DMS53 treated with DMSO at 0.1 percent for 48 hours (cell line): ENCODE measurements around the gene BCL2A1.
"Not testable (repeated sequence)": the region's sequence is repeated elsewhere in the genome, so short reads cannot be mapped to it uniquely, and the experiment has no call there.

Experiments used
- DNase-seq: peaks from one replicate; lab custom pipeline; 2025; ENCODE audit not compliant: unreplicated experiment; lab: John Stamatoyannopoulos, UW

BCL2A1 gene

DNA sequence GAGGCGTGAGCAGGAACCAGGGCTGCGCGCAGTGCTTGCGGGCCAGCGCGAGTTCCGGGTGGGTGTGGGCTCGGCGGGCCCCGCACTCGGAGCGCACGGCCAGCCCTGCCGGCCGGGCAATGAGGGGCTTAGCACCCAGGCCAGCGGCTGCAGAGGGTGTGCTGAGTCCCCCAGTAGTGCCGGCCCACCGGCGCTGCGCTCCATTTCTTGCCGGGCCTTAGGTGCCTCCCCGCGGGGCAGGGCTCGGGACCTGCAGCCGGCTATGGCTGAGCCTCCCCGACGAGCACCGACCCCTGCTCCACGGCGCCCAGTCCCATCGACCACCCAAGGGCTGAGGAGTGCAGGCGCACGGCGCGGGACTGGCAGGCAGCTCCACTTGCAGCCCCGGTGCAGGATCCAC, 44.9 kb downstream of the BCL2A1 start:
- not testable (repeated sequence) for DNase-seq

DNA sequence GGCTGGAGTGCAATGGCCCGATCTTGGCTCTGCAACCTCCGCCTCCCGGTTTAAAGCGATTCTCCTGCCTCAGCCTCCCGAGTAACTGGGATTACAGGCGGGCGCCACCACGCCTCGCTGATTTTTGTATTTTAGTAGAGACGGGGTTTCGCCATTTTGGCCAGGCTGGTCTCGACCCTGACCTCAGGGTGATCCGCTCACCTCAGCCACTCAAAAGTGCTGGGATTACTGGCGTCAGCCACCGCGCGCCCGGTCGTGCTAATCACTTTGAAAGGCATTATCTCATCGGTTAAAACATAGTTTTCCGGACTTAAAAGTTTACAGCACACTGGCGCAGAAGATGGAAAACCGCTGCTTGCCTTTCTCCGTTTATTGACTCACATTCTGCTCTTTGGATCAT, 46.6 kb downstream of the BCL2A1 start:
- no peak for DNase-seq

DNA sequence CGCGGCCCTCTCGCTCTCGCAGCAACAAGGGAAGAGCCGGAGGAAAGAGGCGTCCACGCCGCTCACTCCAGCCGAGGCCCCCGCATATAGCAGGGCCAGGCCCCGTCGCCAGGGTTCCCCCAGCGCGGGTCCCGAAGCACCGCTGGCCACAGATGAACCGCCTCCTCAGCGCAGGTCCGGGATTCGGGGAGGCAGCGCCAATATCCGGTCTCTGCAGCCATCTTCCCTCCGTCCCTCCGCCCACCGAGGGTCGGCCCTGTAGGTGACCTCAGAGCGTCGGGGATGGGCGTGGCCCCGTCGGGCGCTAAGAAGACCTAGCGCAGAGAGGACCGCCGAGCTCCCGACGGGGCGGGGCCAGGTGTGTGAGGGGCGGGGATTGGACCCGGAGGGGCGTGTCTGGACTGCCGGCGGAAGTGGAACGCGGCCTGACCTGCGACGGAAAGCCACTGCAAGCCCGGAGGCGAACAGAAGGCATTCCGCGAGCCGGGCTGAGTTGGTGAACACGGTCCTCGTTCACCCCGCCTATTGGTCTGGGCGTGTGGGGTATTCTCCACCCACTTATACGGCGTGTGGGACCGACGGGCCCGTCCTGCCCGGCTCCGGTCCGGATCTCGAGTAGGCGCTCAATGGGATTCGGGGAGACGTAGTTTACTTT, 47.4 kb downstream of the BCL2A1 start:
- DNase-seq, result peak; percentile 91

DNA sequence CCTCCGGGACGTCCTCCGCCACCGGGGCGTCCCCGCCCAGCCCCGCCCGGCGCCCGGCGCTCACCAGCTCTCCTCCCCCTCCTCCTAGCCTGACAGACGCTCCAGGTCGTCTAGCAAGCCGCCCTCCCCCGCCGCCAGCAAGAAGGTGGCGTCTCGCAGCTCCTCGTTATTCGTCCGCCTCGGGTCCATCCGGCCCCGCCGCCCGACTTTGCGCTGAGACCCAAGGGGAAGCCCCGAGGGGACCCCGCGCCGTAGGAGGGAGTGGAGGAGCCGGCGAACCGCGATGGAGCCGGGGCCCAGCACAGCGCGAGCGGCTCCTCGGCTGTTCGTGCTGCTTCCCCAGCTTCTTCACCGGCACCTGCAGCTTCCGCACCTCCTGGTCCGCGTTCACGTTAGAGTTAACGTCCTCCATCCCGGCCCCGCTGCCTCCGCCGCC, 47.9 kb downstream of the BCL2A1 start:
- DNase-seq, result no peak

DNA sequence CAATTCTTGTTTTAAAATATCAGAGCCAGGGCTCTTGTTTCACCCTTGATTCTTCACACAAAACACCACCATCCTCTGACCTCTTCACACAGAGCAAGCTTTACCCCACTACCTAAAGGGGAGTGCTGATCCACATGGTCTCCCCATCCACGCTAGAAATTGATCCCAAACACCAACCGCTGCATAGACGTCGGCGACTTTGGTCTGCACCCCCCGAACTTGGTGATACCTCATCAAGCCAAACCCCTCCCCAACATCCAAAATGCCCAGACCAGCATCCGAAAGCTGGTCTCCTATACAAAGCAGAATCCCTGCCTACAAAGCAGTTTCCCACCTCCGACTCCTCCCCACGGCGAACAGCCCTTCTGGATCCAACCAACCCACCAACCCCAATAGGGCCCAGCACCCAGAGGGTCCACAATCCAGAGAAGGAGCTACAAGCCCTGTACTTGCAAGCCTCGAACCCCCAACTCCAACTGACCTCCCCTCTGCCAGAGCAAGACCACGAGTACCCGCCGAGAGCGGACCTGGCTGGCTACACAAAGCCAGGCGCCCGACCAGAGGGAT, 48.4 kb downstream of the BCL2A1 start:
- DNase-seq, result no peak

DNA sequence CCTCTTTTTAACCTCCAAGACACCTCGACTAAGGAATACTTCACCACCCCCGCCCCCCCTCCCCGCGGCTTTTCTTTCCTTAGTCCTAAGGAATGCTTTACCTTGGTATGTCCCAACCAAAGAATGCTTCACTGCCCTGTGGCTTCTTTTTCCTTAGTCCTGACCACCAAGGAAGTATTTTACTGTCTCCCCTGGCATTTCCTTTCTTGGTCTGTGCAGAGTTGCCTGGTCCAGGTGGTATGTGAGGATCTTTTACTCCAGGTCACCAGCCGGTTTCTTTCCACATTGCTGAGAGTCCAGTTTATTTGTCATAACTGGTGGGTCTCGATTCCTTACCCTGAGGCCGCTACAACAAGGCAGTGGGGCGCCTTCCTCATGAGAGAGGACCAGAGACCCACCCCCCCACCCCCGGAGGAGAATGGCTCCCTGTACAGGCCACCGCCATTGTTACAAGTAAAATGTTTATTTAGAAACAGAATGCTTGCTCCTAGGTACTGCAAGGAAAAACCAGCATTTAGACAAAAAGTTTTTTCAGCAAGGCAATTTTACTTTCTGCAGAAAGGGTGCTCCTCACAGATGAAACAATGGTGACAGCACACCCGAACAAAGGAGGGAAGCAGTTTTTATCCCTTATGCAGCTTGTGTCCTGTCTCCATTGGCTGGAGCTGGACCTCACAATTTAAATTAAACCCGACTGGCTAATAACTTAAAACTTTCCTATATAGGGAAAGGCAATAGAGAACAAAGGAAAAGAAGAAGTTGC, 51.1 kb downstream of the BCL2A1 start:
- DNase-seq, result no peak

DNA sequence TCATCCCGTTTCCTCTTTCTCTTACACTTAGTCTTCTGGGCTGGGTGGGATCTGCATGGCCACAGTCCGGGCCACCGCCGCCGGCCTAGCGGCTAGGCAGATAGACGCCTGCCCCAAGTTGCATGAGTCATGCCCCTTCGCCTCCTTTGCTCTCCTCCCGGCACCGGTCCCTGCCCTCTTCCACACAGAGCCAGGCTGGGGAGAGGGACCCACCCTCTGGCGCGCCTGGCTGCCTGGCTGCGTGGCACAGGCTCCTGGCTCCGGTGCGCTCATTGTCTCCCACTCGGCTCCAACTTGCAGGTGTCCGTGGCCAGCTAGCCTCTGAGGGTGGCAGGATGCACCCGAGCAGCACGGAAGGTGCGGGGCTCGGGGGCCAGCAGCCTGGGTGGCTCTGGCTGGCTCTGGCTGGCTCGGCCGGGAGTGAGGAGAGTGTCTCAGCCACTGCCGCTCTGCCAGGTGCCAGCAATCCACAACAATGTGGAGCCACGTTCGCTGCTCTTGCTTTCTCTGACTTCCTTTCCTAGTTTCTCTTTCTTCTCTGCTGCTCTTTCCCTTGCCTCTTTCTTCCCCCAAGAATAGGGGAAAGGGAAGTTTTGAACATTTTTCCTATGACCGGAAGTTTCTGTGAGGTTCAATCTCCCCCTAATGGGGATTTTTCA, 51.8 kb downstream of the BCL2A1 start:
- no peak for DNase-seq

DNA sequence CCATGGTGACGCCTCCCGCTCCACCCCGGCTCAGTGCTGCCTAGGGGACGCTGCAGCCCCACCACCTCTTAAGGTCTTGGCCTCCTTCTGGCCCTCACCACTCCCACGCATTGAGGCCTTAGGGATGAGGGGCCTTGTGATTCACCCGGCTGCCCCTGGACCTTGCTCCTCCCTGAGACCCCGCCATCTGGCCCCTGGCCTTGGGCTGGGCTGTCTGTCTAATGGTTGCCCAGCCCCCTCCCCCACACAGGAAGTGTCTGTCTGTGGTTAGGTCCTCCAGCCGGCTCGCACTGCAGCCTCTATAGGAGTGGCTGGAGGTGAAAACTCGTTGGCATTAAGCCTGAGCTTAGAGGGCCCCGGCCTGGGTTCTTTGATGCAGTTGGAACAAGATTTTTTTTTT, 52.7 kb downstream of the BCL2A1 start:
- DNase-seq, result no peak

DNA sequence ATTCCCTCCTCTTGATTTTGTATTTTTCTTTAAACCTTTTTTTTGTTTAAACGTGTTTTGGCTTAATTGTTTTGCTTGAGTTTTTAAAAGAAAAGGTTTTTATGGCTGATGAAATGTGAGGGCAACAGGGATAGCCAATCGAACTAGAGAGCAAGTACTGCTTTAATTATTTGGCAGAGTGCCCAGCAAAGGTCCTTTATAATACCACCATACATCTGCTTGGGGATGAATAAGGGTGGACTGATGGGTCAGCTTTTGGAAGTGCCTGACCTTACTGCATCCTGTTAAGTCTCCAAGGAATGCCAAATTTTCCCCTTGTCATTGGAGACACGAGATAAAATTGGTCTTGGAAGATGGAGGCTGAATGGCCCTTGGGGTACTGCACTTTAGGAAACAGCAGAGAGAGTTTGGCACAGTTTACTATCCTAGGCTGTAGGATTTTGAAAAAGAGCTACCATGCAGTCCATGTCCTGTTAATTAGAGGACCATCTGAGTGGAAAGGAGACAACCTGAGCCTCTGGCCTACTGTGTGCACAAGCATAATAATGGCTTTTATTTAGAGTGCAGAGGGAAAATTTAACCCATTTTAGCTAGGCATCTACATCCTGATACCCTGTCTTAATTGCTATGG, 54.4 kb downstream of the BCL2A1 start:
- DNase-seq, result no peak

DNA sequence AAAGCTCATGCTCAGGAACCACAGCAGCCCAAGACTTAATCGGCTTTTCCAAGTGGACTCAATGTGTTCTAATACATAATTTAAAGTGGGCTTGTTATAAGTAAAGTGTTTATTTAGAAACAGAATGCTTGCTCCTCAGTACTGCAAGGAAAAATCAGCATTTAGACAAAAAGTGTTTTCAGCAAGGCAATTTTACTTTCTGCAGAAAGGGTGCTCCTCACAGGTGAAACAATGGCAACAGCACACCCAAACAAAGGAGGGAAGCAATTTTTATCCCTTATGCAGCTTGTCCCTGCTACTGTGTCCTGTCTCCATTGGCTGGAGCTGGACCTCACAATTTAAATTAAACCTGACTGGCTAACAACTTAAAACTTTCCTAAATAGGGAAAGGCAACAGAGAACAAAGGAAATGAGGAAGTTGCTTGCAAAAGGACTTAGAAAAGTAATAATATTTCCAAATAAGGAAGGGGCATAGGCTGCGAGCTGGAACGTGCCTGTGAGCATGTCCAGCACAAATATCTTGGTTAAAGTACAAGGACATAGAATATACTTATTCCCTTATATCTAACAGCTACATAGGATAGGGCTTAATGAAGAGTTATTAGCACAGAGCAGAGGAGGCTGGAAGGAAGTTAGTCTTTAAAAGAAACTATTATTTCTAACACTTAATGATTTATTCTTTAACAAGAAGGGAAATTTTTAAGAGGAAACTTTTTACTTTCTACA, 55.1 kb downstream of the BCL2A1 start:
- DNase-seq, result not testable (repeated sequence)

DNA sequence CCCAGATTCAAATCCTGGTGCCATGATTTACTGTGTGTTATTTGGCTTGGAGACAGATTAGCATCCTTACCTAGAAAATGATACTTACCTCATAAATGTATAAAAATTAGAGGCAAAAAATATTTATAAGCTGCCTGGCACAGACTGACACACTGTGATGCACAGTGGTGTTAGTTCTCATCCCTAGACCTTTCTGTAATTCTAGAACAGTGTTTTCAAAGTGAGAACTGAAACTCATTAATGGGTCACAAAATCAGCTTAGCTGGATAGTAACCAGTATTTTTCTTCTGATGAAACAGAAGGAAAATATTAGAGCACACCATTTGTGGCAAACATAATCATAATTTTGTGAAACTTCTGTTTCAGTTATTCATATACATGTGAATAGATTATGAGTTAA, 56.3 kb downstream of the BCL2A1 start:
- no peak for DNase-seq
